ENCODE results near the gene PRND.
"Not testable (repeated sequence)": the region's sequence is repeated elsewhere in the genome, so short reads cannot be mapped to it uniquely, and the experiment has no call there.

Gene PRND

GRCh38 chr20:4737857-4738627, 16.3 kb downstream of the PRND start:
- no peak for DNase-seq

- DNase-seq: peak in 24 of 56 donors; percentile 8 to 64 (median 28)
Measured at GRCh38 chr20:4740774-4741431, 19.2 kb downstream of the PRND start.

DNA sequence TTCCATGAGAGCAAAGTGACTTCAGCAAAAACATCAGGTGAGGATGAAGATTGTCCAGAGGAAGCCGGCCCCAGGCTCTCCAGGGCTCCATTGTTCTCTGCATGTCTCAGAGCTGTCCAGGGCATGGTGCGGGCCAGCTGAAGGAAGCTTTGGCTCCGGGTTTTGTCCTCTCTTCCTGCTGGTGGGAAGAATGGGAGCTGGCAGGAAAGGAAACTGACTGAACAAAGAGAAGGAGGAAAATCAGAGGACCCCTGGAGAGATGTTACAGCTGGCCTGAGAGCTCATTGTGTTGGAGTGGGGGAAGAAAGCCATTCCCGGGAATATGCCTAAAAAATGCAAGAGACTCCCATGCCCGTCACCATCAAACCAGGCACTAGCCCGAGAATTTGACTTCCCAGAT, 27.1 kb downstream of the PRND start:
- no peak for DNase-seq

DNA sequence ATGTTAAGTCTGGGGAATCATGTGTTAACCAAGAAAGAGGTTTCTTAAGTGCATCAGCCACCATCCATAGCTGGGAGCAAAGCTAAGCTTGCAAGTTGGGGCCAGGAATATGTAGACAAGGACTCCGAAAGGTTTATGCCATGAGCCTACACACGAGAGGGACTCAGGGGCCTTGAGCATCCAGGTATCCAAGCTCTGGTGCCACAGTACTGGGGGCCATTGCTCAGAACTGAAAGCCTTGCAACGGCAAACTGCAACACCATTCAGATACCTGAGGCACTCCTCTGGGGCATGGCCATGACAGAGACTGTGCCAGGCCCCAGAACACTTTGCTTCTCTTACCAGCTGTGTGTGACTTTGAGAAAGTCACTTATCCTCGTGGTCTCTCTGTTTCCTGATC, 27.6 kb downstream of the PRND start:
- DNase-seq: no peak

DNA sequence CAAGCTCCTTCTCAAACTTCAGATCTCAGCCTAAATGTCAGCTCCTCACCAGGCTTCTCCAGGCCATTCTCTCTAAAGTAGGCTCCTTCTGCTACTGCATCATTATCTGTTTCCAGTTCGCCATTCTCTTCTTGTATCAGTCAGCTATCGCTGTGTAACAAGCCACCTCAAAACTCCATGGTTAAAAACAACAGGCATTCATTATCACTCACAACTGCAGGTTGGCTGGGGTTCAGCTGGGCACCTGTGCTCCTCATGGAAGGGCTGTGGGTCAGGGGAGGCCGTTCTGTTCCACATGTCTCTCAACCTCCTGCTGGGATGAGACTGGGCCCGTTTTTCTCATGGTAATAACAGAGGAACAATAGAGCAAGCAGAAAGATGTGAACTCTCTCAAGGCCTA, 28.7 kb downstream of the PRND start:
- no peak for DNase-seq

DNA sequence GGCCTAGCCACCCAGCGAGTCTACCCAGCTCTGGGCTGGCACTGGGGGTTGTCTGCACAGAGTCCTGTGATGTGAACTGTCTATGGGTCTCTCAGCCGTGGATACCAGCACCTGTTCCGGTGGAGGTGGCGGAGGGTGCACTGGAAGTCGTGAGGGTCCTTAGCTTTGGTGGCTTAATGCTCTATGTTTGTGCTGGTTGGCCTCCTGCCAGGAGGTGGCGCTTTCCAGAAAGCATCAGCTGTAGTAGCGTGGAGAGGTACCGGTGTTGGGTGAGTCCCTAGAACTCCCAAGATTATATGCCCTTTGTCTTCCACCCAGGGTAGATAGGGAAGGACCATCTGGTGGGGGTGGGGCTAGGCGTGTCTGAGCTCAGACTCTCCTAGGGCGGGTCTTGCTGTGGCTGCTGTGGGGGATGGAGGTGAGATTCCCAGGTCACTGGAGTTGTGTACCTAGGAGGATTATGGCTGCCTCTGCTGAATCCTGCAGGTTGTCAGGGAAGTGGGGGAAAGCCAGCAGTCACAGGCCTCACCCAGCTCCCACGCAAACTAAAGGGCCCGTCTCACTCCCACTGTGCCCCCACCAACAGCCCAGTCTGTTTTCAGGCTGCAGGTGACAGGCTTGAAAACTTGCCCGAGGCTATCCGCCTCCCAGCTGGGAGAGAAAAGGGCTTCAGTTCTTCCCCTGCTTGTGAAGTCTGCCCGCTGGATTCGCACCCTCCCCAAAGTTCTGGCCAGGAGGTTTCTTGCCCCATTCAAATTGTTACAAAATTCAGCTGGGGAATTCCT, 37.6 kb downstream of the PRND start:
- DNase-seq: not testable (repeated sequence)

DNA sequence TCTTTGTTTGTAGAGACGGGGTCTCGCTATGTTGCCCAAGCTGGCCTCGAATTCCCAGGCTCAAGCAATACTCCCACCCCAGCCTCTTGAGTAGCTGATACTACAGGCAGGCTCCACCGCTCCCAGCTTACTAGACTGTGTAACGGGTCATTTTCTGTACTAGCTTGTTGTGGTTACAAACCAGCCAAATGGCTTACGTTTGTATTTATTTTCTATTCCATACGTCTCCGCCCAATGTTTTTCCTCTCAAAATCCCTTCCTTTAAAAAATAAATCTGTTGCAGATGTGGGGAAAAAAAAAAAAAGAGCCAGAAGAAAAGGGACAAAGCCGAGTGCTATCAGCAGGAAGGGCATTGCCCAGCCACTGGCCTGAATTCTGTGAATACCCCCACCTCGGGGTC, 41.6 kb downstream of the PRND start:
- DNase-seq: no peak

DNA sequence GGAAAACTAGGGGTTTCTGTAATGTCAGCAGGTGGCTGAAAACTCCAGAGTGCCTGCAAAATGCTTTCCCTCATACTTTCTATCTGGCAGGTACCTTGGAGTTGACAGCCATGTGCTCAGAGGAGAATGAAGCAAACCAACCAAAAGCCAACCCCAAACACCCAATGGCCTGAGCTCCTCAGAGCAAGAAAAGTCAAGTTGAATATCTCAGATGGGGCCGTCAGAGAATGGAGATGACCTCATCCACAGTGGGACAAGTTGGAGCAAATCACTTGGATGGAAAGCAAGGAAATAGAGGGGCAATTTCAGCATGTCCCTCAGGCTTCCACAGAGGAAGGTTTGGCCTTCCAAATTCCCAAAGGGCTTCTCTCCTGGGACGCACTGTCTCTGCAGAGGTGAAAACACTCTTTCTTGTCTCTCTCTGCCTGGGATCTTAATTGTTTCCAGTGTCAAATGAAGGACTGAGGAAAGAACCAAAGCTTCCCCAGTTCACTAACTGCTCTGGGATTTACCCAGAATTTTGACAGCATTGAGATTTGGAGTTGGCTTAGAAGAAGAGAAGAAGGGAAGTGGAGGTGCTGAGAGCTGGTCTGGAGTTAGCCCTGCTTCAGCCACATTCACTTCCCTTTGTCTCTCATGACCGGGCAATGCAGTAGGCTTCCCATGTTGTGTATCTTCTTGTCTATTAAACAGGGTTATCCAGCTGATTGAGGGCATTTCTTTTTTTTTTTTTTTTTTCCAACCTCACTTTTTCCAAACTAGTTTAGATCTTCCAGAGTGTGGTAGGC, 42.2 kb downstream of the PRND start:
- peak in 1 of 56 donors; percentile 12 for DNase-seq

DNA sequence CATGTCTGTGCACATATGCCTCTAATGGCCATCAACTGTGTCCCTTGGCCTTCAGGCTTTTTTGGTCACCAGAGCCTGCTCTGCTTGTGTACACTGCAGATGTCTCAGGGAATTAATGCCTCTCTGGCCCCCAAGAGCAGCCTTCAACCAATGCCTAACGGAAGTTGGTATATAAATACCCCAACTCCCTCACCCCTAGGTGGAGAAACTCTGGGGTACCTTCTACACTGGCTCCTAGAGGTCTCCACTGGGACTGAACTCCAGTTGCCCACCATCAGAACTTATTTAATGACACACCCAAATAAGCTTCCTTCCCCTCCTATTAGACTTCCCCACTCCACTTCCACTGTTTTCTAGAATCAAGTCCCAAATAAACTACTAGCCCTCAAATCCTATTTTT, 43.1 kb downstream of the PRND start:
- no peak for DNase-seq

- DNase-seq: no peak
Measured at GRCh38 chr20:4765681-4766080, 44.0 kb downstream of the PRND start.

- peak in 2 of 56 donors; percentile 13 to 18 for DNase-seq
Measured at GRCh38 chr20:4766631-4767030, 44.9 kb downstream of the PRND start.

GRCh38 chr20:4767084-4767483, 45.4 kb downstream of the PRND start:
- no peak for DNase-seq

GRCh38 chr20:4769328-4769727, 47.6 kb downstream of the PRND start:
- no peak for DNase-seq

GRCh38 chr20:4770026-4770425, 48.3 kb downstream of the PRND start:
- no peak for DNase-seq

DNA sequence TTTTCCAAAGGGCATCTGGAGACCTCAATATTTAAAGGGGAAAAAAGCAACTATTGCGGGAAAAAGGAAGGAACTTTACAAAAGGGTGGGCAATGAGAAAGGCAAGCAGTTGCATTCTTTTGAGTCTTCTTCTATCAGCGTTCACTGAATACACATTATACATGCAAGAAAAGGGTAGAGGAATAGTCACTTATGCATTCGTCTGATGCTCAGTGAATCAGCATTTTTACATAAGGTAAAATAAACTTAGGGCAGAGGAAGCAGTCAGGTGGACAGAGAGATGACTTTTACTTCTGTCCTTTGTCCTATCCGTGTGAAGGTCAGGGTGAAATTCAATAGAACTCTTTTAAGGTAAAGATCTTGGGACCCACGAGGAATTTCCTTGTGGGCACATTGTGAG, 49.3 kb downstream of the PRND start:
- DNase-seq: no peak

- no peak for DNase-seq
Measured at GRCh38 chr20:4772132-4772531, 50.4 kb downstream of the PRND start.

DNA sequence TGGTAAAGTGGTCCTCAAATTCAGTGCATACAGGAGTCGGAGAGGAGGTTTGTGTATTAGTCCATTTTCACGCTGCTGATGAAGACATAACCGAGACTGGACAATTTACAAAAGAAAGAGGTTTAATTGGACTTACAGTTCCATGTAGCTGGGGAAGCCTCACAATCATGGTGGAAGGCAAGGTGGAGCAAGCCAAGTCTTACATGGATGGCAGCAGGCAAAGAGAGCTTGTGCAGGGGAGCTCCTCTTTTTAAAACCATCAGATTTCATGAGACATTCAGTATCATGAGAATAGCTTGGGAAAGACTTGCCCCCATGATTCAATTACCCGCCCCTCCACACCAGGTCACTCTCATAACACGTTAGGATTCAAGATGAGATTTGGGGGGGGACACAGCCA, 51.3 kb downstream of the PRND start:
- not testable (repeated sequence) for DNase-seq

- no peak for DNase-seq
Measured at GRCh38 chr20:4773736-4774135, 52.0 kb downstream of the PRND start.

GRCh38 chr20:4774207-4774606, 52.5 kb downstream of the PRND start:
- DNase-seq: no peak

GRCh38 chr20:4775322-4776078, 53.8 kb downstream of the PRND start:
- peak in 1 of 56 donors; percentile 8 for DNase-seq
